Measurements from ENCODE around the gene PDLIM1.
"Not testable (repeated sequence)": the region's sequence is repeated elsewhere in the genome, so short reads cannot be mapped to it uniquely, and the experiment has no call there.

Gene PDLIM1

DNA sequence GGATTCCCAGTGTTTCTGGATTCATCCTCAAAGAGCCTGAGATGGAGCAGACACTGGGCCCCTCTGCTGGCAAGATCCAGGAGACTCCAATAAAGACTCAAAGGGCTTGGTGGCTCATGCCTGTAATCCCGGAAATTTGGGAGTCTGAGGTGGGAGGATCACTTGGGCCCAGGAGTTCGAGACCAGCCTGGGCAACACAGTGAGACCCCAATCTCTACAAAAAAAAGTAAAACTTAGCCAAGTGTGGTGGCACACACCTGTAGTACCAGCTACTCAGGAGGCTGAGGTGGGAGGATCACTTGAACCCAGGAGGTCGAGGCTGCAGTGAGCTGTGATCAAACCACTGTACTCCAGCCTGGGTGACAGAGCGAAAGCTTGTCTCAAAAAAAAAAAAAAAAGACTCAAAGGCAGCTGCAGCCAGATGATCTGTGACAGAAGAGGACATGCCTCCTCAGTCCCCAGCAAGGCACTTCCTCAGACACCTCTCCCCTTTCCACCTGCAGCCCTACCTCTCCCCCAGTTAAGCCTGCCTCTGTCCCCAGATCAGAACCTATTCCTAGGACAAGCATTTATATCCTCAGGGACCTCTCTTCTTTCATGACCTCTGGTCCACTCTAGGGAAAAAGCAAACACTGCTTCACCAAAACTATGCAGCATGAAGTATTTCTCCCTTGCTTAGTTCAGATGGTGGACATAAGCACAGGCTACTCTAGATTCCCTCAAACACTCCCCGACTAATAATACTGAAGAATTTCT is 27.9 kb downstream of the PDLIM1 start:
- DNase-seq, result no peak

DNA sequence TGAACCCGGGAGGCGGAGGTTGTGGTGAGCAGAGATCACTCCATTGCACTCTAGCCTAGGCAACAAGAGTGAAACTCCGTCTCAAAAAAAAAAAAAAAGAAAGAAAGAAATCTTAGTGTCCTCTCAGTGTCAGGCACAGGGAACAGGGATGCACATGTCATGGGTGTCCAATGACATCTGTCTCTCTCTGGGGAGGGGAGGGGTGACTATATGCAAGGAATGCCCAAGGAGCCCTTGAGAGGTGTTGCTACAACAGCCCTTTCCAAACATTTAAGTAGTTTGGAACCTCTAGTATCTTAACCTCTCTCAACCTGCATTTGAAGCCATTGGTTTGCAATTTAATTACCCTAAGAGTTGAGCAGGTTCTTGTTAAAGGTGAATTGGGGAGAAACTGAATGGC is 28.9 kb downstream of the PDLIM1 start:
- no peak for DNase-seq

DNA sequence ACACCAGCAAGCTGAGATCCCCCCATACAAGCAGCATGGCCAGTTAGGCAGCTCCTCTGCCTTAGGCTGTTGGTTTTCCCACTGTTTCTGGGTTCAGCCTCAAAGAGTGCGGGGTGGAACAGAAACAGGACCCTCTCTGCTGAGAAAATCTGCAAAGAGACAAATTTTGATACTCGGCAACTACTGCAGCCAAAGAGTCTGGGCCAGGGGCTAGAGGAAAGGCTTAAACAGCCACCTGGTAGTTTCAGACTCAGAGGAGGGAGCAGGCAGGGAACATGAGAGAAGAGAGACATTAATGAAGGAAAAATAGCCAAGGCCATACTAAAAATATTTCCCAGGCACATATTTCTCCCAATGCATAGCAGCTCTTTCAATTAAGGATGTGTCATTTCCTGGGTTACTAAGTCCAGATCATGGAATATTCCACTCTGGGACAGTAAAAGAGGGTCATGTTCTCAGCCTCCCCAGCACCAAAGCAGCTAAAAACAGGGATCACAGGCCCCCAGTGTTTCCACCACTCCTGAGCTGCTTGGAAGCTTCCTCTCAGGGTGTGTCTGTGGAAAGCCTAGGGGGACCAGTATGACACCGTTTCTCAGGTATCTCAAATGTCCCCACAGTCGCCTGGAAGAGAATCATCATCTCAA is 29.8 kb downstream of the PDLIM1 start:
- no peak for DNase-seq

DNA sequence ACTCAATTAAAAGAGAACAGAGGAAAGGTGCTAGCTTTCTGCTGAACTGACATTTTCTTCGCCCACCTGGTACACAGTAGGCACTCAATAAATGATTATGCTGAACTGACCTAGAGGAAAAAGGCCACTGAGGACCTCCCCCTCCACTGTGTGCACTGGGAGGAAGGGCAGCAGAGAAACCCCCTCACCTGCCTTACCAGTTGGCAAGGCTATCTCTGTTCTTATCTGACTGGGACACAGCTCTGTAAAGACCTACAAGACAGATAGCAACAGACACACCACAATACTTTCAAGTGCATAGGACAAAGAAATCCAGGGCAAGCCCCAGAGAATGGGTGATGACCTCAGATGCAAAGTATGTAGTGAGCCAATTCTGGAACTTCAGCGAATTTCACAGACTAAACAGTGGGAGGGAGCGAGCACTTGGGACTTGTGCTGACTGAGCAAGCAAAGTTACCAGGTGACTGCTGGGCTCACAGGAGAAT is 30.4 kb downstream of the PDLIM1 start:
- peak; percentile 51 for DNase-seq

DNA sequence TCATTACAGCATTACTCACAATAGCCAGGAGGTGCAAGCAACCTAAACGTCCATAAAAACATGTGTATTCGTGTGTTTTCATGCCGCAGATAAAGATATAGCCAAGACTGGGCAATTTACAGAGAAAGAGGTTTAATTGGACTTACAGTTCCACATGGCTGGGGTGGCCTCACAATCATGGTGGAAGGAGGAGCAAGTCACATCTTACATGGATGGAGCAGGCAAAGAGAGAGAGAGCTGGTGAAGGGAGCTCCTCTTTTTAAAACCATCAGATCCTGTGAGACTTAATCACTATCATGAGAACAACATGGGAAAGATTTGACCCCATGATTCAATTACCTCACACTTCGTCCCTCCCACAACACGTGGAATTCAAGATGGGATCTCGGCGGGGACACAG is 33.0 kb downstream of the PDLIM1 start:
- DNase-seq, result no peak

DNA sequence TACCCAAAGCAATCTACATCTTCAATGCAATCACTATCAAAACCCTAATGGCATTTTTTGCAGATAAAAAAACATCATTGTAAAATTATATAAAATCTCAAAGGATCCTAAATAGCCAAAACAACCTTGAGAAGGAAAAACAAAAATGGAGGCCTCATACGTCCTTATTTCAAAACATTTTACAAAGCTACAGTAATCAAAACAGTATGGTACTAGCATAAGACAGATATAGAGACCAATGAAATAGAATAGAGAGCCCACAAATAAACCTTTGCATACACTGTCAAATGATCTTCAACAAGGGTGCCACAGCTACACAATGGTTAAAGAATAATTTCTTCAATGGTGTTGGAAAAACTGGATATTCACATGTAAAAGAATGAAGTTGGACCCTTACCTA is 34.5 kb downstream of the PDLIM1 start:
- DNase-seq, result no peak

DNA sequence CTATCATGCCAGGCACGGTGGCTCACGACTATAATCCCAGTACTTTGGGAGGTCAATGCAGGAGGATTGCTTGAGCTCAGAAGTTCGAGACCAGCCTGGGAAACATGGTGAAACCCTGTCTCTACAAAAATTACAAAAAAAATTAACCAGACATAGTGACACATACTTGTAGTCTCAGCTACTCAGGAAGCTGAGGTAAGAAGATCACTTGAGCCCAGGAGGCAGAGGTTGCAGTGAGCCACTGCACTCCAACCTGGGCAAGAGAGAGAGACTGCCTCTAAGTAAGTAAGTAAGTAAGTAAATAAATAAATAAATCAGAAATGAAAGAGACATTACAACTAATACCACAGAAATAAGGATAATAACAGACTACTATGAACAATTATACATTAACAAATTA is 36.2 kb downstream of the PDLIM1 start:
- no peak for DNase-seq

DNA sequence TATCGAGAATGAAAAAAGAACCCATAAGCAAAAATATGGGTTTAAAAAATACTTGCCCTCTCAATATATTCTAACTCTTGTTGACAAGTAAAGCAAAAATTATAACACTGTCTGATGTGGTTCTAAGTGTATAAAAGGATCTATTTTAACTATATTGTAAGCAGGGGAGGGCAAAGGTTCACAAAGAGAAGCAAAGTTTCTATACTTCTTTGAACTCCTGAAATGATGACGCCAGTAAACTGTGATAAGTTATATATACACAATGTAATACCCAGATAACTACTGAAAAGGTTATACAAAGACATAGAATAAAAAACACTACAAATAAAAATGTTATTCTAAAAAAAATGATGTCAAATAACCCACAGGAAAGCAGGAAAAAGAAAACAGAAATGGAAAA is 37.1 kb downstream of the PDLIM1 start:
- no peak for DNase-seq

DNA sequence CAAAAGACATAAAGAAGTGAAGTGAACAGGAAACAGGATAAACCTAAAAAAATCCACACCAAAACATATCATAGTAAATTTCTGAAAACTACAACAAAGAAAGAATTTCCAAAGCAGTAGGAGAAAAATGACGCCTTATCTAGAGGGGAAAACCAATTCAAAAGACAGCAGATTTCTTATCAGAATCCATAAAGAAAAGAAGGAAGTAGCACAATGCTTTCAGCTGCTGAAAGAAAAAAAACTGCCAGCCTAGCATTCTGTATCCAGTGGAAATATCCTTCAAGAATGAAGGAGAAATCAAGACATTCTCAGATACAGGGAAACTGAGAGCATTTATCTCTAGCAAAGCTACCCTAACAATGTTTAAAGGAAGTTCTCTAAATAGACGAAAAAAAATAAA is 37.8 kb downstream of the PDLIM1 start:
- DNase-seq, result no peak

DNA sequence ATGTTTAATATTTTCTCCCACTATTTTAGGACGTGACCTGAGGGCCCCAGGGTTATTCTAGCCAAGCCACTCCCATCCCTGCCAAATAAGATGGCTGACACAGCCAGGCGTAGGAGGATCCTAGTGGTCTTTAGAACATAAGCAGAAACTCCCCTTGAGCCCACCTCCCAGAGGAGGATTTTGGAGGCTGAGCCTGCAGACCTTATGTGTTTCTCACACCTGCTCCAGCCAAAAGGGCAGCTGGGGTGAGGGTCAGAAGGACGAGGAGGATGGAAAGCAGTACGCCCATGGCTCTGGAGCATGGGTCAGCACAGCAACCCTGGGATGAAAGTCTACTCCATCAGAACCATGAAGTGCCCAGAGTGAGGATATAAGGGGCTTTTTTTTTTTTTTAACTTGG is 39.9 kb downstream of the PDLIM1 start:
- no peak for DNase-seq

DNA sequence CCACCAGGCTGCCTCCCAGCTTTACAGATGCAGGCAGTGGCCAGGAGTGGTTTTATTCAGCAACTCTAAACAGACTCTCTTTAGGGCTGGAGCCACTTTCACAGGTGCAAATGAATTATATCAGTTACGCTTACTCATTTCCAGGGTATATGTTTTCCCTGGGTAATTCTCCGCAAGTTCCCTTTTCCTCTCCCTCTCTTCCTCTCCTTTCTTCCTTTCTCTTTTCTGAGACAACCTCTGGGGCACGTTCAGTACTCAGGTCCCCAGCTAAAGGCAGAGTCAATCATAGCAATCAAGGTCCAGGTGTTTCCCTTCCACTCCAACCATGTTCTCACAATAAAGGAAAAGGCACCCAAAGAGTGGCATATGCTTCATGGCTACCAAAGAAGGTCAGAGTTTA is 41.3 kb downstream of the PDLIM1 start:
- DNase-seq, result no peak

DNA sequence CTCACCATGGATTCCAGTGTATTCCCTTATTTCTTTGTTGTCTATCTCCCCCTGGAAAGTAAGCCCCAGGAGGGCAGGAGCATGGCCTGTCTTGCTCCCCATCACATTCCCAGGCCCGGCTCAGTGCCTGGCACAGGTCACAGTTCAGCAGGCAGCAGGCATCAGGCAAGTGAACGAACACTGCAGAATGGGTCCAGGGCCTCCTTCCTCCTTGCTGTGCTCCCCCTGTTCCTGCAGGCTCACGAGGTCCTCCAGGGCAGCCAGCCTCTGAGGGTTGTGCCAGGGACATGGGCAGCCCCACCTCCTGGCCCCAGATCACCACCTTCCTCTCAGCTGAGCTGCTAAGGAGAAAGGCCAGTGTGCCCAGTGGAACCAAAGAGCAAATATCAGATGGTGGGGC is 41.8 kb downstream of the PDLIM1 start:
- DNase-seq, result no peak

DNA sequence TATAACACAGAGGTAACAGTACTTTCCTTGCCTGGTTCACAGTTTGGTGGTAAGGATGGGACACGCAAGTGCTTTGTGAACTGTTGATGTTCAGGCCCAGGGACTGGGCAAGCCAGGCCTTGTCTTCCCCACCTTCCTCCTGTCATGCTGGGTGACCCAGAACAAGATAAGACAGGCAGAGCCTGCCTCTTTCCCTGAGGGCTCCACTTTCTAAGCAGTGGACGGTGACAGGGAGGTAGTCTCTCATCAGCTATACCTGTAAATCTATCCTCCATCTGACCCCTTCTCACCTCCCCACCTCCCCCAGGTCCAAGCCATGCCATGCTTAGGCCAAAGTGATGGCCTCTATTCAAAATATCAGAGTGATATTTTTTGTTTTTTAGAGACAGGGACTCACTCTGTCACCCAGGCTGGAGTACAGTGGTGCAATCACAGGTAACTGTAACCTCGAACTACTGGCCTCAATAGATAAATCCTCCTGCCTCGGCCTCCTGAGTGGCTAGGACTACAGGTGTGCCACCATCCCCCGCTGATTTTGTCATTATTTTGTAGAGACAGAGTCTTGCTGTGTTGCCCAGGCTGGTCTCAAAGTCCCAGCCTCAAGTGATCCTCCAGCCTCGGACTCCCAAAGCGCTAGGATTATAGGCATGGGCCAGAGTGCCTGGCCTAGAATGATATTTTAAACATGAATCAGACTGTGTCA is 42.8 kb downstream of the PDLIM1 start:
- DNase-seq, result no peak

DNA sequence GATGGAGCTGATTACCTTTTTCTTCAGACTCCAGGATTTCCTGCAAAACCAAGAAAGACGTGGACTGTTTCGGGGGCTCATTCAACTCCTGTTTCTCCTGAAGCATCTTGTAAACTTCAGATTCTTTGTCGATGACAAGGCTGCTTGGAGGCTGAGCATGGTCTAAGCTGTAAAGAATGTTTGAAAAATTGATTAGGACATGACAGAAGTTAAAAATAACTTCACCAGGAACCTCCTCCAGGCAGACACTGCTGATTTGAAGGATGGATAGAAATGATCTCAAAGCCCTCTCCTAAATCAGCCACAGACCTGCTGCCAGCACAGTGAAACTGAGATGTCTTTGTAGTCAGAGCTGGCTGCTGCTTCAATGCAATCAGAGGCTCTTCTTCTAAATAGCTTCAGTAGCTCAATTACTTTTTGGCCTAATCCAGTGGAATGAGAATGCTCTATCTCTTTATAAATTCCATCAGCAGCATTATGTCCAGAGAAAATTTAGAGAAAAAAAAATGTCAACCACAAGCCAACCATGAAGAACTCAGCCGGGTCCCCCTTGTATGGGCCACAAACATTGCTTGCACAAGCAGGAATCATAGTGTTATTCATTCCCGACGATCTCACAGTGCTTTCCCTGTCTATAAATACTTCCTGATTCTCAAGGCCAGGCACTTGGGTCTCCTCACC is 43.5 kb downstream of the PDLIM1 start:
- peak; percentile 44 for DNase-seq

DNA sequence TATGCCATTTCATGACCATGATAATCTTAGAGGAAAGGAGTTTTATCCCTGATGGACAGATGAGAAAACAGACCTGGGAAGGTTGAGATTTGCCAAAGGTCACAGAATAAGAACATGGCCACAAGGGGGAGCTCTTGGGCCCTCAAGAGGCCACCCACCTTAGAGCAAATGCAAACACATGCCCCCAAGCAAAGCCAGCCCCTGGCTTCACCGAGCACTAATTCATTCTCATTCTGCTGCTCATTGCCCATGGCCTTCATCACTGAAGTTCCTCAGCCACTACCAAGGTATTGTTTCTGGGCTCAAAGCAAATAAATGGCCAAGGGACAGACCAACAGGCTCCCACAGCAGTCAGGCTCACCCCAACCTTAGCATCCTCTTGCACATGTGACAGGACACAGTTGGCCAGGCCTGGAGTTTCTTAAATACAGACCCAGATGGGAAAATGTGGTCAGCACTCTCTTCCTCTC is 44.2 kb downstream of the PDLIM1 start:
- peak; percentile 48 for DNase-seq

DNA sequence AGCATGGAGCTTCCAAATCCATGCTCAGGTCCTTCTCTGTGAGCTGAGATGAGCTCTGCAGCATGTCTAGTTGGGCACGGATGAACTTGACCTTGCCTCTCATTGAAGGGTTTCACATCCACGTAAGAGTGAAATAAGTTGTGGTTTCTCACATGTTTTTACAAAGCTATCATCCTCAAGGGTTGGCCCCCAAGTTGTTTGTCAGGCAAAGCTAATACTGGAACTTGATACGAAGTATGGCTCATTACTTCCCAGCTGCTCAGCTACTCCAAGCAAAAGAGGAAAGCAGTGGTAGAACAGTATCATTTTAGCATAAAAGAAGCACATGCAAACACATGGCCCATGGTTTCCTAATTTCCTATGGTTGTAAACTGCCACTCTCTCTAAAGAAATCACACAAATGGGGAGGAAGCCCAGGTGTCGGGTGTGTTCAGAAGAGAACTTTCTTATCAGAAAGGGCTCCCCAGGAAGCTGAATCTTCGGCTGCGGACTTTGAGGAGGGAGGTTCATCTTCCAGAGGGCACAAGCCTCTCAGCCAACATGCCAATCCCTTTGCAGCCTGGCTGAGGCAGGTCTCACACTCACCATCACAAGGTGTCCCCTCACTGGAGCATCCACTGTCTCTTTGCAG is 45.3 kb downstream of the PDLIM1 start:
- DNase-seq, result no peak

DNA sequence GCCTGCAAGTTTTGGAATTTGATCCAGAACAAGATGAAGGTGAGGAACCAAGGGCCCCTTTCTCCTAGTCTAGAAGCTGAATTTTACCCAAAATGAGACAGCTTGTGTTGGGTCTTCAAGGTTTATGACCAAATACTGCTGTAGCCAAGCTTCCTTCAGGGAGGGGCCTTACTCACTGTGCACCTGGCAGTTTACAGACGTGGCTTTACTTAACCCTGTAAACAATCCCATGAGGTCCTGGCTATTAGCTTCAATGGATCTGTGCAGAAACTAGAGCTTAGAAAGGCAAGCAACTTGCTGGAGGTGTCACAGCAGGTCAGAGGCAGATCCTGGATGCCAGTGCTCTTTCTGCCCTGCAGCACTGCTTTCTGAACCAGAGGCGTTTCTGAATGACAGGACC is 46.7 kb downstream of the PDLIM1 start:
- DNase-seq, result no peak

DNA sequence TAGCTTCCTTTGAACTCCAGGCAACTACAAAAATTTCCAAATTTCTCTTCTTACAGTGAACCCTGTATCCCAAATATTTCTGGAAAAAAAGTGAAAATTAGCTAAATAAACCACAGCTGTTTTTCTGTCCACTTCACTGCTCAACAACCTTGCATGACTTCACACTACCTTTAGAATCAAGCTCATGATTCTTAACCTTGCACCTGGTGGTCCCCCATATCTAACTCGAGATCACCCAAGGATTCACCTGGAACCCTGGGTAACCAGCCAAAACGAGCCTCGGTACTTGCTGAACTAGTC is 47.5 kb downstream of the PDLIM1 start:
- no peak for DNase-seq

DNA sequence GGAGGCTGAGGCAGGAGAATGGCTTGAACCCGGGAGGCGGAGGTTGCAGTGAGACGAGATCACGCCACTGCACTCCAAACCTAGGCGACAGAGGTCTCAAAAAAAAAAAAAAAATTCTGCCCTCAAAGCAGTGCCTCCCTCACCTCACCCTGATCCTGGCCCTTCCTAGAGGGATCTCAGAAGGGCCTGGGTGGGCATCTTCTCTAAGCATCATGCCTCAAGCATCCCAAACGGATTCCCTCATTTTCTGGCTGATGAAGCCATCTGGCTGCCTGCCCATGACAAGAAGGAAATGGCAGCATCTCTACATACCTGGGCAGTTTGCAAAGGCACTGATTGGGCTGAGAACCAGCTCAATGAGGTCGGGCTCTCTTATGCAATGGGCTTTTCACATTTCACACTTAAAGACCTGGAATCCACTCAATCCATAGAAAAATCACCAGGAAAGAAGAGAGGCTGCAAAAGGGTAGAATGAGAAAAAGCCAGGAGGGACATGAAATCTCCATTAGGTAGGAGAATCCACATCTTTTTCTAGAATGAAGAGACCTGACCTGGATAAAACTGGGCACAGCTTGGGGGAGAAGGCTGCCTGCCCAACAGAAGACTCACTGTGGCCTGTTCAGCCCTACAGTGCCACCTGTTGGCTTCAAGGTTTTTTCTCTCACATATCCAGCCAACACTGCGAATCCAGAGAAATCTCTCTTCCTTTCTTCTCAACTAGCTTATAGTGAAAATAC is 48.1 kb downstream of the PDLIM1 start:
- peak; percentile 28 for DNase-seq

DNA sequence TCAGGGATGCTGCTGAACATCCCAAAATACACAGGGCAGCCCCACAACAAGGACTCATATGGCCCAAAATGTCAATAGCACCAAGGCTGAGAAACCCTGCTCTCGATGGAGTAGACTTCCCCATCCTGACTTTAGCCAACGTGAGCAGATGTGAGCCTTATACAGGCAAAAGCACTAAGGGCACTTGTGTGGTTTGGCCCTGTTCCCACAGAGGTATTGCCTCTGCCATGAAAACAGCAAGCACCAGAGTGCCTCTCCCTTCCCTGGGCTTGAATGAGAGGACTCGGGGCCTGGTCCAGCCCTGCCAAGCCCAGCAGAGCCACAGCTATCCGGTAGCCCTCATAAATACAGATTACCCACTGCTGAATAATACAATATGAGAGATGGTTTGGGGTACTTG is 49.3 kb downstream of the PDLIM1 start:
- DNase-seq, result no peak

DNA sequence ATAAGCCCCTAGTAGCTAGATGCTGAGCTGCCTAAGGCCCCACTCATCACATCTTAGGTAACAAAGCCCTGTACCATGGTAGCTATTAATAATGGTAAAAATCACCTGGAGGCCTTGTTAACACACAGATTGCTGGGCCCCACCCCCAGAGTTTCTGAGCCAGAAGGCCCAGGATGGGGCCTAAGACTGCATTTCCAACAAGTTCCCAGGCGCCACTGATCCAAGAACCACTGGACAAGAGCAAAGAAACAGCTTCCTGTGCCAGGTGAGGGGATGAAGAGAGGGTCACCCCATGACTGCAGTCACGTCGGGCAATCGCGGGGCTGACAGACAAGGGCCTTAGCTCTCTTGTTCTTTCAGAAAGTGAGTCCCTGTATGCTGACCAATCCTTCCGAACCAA is 50.0 kb downstream of the PDLIM1 start:
- DNase-seq, result no peak

DNA sequence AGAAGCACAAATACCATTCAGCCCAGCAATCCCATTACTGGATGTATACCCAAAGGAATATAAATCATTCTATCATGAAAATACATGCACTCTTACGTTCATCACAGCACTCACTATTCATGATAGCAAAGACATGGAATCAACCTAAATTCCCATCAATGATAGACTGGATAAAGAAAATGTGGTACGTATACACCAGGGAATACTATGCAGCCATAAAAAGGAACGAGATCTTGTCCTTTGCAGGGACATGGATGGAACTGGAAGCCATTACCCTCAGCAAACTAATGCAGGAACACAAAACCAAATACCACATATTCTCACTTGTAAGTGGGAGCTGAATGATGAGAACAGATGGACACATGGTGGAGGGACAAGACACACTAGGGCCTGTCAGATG is 50.7 kb downstream of the PDLIM1 start:
- not testable (repeated sequence) for DNase-seq

All from T1000 (cell line).